ENCODE results near the gene PSRC1.

The PSRC1 gene

DNA sequence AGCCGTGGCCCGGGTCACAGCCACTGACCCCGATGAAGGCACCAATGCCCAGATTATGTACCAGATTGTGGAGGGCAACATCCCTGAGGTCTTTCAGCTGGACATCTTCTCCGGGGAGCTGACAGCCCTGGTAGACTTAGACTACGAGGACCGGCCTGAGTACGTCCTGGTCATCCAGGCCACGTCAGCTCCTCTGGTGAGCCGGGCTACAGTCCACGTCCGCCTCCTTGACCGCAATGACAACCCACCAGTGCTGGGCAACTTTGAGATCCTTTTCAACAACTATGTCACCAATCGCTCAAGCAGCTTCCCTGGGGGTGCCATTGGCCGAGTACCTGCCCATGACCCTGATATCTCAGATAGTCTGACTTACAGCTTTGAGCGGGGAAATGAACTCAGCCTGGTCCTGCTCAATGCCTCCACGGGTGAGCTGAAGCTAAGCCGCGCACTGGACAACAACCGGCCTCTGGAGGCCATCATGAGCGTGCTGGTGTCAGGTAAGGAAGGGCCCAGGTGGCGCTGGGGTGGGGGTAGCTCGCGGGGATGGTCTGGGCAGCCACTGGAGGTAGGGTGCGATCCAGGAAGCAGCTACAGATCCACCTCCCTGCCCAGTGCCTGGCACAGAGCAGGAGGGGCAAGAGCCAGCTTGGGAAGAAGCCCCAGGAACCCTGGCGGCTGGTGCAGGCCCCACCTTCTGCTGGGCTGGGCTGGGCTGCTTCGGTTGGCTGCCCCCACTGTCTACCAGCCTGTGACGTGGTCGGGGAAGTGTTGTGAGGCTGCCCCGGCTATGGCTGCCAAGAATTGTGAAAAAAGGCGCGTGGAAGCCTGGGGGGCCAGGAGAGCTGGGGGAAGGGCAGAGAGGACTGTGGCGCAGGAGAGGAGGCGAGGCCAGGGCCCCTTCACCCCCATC, 29.8 kb downstream of the PSRC1 start:
- no peak overlapping the region for H3K23ac ChIP-seq (ENCODE audit: low read length)
- no peak overlapping the region for H2BK15ac ChIP-seq (replicated peaks; ENCODE audit: low read depth)
- H2AK5ac ChIP-seq (ENCODE audit: low read length), result no peak overlapping the region
- H3K79me2 ChIP-seq (ENCODE audit: control insufficient read depth, insufficient read depth, low read length), result no peaks in the 10 kb centered on the region
- no peaks in the 10 kb centered on the region for H3K27me3 ChIP-seq (ENCODE audit: insufficient read depth, low read length, poor library complexity)
- no peaks in the 10 kb centered on the region for H3K36me3 ChIP-seq (ENCODE audit: control insufficient read depth, insufficient read depth, low read length)
- no peak overlapping the region for H4K5ac ChIP-seq (ENCODE audit: low read length)
- peak overlapping the region; percentile 80 for H3K27ac ChIP-seq (ENCODE audit: low read depth, low read length)
- peak overlapping the region; percentile 21 for H3K9ac ChIP-seq (ENCODE audit: low read length)
- H3K4ac ChIP-seq (ENCODE audit: low read depth, low read length), result no peak overlapping the region
- no peak for DNase-seq
- H3K79me1 ChIP-seq (ENCODE audit: low read length), result no peaks in the 10 kb centered on the region
- peaks cover 10% of the 10 kb centered on the region for H3K4me1 ChIP-seq (ENCODE audit: control insufficient read depth, low read depth, low read length)
- H3K56ac ChIP-seq (ENCODE audit: low read length), result peak overlapping the region; percentile 71
- no peak overlapping the region for H2BK5ac ChIP-seq (ENCODE audit: low read length)
- H2BK120ac ChIP-seq (ENCODE audit: low read depth, low read length), result no peak overlapping the region
- H3K4me2 ChIP-seq (ENCODE audit: low read length), result no peak overlapping the region
- H4K8ac ChIP-seq (ENCODE audit: low read depth, low read length), result no peak overlapping the region
- no peak overlapping the region for H3K4me3 ChIP-seq (ENCODE audit: low read length)
- H3K18ac ChIP-seq (ENCODE audit: low read length), result peak overlapping the region; percentile 44
- no CpG with 5 or more reads among the region's 33 CpGs for WGBS (ENCODE audit: extremely low coverage, insufficient coverage, low lambda C conversion rate)

DNA sequence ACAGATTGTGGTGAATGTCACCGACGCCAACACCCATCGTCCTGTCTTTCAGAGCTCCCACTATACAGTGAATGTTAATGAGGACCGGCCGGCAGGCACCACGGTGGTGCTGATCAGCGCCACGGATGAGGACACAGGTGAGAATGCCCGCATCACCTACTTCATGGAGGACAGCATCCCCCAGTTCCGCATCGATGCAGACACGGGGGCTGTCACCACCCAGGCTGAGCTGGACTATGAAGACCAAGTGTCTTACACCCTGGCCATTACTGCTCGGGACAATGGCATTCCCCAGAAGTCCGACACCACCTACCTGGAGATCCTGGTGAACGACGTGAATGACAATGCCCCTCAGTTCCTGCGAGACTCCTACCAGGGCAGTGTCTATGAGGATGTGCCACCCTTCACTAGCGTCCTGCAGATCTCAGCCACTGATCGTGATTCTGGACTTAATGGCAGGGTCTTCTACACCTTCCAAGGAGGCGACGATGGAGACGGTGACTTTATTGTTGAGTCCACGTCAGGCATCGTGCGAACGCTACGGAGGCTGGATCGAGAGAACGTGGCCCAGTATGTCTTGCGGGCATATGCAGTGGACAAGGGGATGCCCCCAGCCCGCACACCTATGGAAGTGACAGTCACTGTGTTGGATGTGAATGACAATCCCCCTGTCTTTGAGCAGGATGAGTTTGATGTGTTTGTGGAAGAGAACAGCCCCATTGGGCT, 30.6 kb downstream of the PSRC1 start:
- Histone ChIP-seq H3K23ac (ENCODE audit: low read length) (no peak overlapping the region), H3K4me2 (ENCODE audit: low read length) (no peak overlapping the region), H4K8ac (ENCODE audit: low read depth, low read length) (no peak overlapping the region), H2BK15ac (replicated peaks; ENCODE audit: low read depth) (no peak overlapping the region), H3K27me3 (ENCODE audit: insufficient read depth, low read length, poor library complexity) (no peaks in the 10 kb centered on the region), H3K18ac (ENCODE audit: low read length) (no peak overlapping the region), H4K5ac (ENCODE audit: low read length) (no peak overlapping the region), H3K36me3 (ENCODE audit: control insufficient read depth, insufficient read depth, low read length) (no peaks in the 10 kb centered on the region), H3K27ac (ENCODE audit: low read depth, low read length) (no peak overlapping the region), H3K79me2 (ENCODE audit: control insufficient read depth, insufficient read depth, low read length) (no peaks in the 10 kb centered on the region), H3K4me3 (ENCODE audit: low read length) (no peak overlapping the region), H3K9ac (ENCODE audit: low read length) (no peak overlapping the region), H3K56ac (ENCODE audit: low read length) (no peak overlapping the region), H3K4me1 (ENCODE audit: control insufficient read depth, low read depth, low read length) (peaks cover 10% of the 10 kb centered on the region), H3K79me1 (ENCODE audit: low read length) (no peaks in the 10 kb centered on the region), H2AK5ac (ENCODE audit: low read length) (no peak overlapping the region), H3K4ac (ENCODE audit: low read depth, low read length) (no peak overlapping the region), H2BK120ac (ENCODE audit: low read depth, low read length) (no peak overlapping the region), H2BK5ac (ENCODE audit: low read length) (no peak overlapping the region)
- WGBS (ENCODE audit: extremely low coverage, insufficient coverage, low lambda C conversion rate), result no CpG with 5 or more reads among the region's 31 CpGs
- DNase-seq, result no peak

DNA sequence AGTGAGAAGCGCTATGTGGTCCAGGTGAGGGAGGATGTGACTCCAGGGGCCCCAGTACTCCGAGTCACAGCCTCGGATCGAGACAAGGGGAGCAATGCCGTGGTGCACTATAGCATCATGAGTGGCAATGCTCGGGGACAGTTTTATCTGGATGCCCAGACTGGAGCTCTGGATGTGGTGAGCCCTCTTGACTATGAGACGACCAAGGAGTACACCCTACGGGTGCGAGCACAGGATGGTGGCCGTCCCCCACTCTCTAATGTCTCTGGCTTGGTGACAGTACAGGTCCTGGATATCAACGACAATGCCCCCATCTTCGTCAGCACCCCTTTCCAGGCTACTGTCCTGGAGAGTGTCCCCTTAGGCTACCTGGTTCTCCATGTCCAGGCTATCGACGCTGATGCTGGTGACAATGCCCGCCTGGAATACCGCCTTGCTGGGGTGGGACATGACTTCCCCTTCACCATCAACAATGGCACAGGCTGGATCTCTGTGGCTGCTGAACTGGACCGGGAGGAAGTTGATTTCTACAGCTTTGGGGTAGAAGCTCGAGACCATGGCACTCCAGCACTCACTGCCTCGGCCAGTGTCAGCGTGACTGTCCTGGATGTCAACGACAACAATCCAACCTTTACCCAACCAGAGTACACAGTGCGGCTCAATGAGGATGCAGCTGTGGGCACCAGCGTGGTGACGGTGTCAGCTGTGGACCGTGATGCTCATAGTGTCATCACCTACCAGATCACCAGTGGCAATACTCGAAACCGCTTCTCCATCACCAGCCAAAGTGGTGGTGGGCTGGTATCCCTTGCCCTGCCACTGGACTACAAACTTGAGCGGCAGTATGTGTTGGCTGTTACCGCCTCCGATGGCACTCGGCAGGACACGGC, 31.4 kb downstream of the PSRC1 start:
- Histone ChIP-seq H3K36me3 (ENCODE audit: control insufficient read depth, insufficient read depth, low read length) (no peaks in the 10 kb centered on the region), H3K4me1 (ENCODE audit: control insufficient read depth, low read depth, low read length) (peaks cover 10% of the 10 kb centered on the region)
- no peak for DNase-seq

DNA sequence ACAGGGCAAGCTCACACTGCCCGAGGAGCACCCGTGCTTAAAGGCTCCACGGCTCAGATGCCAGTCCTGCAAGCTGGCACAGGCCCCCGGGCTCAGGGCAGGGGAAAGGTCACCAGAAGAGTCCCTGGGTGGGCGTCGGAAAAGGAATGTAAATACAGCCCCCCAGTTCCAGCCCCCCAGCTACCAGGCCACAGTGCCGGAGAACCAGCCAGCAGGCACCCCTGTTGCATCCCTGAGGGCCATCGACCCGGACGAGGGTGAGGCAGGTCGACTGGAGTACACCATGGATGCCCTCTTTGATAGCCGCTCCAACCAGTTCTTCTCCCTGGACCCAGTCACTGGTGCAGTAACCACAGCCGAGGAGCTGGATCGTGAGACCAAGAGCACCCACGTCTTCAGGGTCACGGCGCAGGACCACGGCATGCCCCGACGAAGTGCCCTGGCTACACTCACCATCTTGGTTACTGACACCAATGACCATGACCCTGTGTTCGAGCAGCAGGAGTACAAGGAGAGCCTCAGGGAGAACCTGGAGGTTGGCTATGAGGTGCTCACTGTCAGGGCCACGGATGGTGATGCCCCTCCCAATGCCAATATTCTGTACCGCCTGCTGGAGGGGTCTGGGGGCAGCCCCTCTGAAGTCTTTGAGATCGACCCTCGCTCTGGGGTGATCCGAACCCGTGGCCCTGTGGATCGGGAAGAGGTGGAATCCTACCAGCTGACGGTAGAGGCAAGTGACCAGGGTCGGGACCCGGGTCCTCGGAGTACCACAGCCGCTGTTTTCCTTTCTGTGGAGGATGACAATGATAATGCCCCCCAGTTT, 32.3 kb downstream of the PSRC1 start:
- no peak overlapping the region for H2BK5ac ChIP-seq (ENCODE audit: low read length)
- no peaks in the 10 kb centered on the region for H3K36me3 ChIP-seq (ENCODE audit: control insufficient read depth, insufficient read depth, low read length)
- no peak overlapping the region for H3K4ac ChIP-seq (ENCODE audit: low read depth, low read length)
- H3K27ac ChIP-seq (ENCODE audit: low read depth, low read length), result no peak overlapping the region
- no peaks in the 10 kb centered on the region for H3K79me2 ChIP-seq (ENCODE audit: control insufficient read depth, insufficient read depth, low read length)
- H3K23ac ChIP-seq (ENCODE audit: low read length), result no peak overlapping the region
- peaks cover 10% of the 10 kb centered on the region for H3K4me1 ChIP-seq (ENCODE audit: control insufficient read depth, low read depth, low read length)
- no CpG with 5 or more reads among the region's 33 CpGs for WGBS (ENCODE audit: extremely low coverage, insufficient coverage, low lambda C conversion rate)
- H4K5ac ChIP-seq (ENCODE audit: low read length), result no peak overlapping the region
- no peak overlapping the region for H2BK15ac ChIP-seq (replicated peaks; ENCODE audit: low read depth)
- no peaks in the 10 kb centered on the region for H3K27me3 ChIP-seq (ENCODE audit: insufficient read depth, low read length, poor library complexity)
- no peak overlapping the region for H3K4me2 ChIP-seq (ENCODE audit: low read length)
- no peak overlapping the region for H2BK120ac ChIP-seq (ENCODE audit: low read depth, low read length)
- no peak overlapping the region for H3K4me3 ChIP-seq (ENCODE audit: low read length)
- no peak overlapping the region for H2AK5ac ChIP-seq (ENCODE audit: low read length)
- no peak overlapping the region for H4K8ac ChIP-seq (ENCODE audit: low read depth, low read length)
- DNase-seq, result no peak
- no peak overlapping the region for H3K9ac ChIP-seq (ENCODE audit: low read length)
- H3K18ac ChIP-seq (ENCODE audit: low read length), result no peak overlapping the region
- no peaks in the 10 kb centered on the region for H3K79me1 ChIP-seq (ENCODE audit: low read length)
- no peak overlapping the region for H3K56ac ChIP-seq (ENCODE audit: low read length)

More for the DNA sequence above, 31.4 kb downstream of the PSRC1 start:
- no peak overlapping the region for H4K5ac ChIP-seq (ENCODE audit: low read length)
- H2BK5ac ChIP-seq (ENCODE audit: low read length), result no peak overlapping the region
- H2AK5ac ChIP-seq (ENCODE audit: low read length), result no peak overlapping the region
- H2BK15ac ChIP-seq (replicated peaks; ENCODE audit: low read depth), result no peak overlapping the region
- no peak overlapping the region for H4K8ac ChIP-seq (ENCODE audit: low read depth, low read length)
- no CpG with 5 or more reads among the region's 32 CpGs for WGBS (ENCODE audit: extremely low coverage, insufficient coverage, low lambda C conversion rate)
- H3K56ac ChIP-seq (ENCODE audit: low read length), result no peak overlapping the region
- H3K4ac ChIP-seq (ENCODE audit: low read depth, low read length), result no peak overlapping the region
- no peak overlapping the region for H3K27ac ChIP-seq (ENCODE audit: low read depth, low read length)
- no peak overlapping the region for H3K18ac ChIP-seq (ENCODE audit: low read length)
- H3K9ac ChIP-seq (ENCODE audit: low read length), result no peak overlapping the region
- H3K4me3 ChIP-seq (ENCODE audit: low read length), result no peak overlapping the region
- no peak overlapping the region for H3K23ac ChIP-seq (ENCODE audit: low read length)
- H3K27me3 ChIP-seq (ENCODE audit: insufficient read depth, low read length, poor library complexity), result no peaks in the 10 kb centered on the region
- H3K79me1 ChIP-seq (ENCODE audit: low read length), result no peaks in the 10 kb centered on the region
- no peak overlapping the region for H3K4me2 ChIP-seq (ENCODE audit: low read length)
- H3K79me2 ChIP-seq (ENCODE audit: control insufficient read depth, insufficient read depth, low read length), result no peaks in the 10 kb centered on the region
- no peak overlapping the region for H2BK120ac ChIP-seq (ENCODE audit: low read depth, low read length)

All from mesendoderm (in vitro differentiated cells).